HG03139 (cell line): Measurements from ENCODE around the gene KY.

ENCODE experiments used
- ATAC-seq: cut with Tn5 transposase; IDR thresholded peaks from one replicate; pipeline ENCODE4 v1.9.1; 2021; ENCODE audit not compliant: unreplicated experiment

The KY gene

DNA sequence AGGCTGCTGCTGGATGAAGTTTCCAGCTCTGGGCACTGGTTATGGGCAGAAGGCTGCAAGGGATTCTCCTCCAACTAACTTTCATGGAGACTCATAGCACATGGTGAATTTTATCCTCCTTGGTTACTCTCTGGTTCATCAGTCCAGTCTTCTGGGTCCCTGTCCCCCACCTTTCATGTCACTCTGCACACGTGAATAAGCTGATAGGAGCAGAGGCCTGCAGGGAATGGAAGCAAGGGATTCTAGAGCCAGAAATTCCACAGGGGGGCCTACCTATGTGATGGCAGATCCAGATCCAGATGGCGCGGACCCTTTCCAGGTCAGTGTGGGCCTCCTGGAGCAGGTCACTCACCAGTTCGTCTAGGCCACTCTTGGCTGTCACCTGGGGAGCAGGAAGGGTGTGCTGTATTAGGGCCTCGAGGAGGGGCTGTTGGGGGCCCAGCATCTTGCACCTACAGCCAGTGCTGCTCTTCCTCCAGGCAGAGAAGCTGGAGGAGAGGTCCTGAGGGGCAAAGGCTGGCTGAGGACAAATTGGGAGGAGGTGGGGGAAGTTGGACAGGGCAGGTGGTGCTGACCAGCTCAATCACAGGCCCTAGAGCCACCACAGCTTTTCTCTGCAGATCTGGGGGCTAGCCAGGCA is 30.2 kb downstream of the KY start:
- ATAC-seq = no peak

DNA sequence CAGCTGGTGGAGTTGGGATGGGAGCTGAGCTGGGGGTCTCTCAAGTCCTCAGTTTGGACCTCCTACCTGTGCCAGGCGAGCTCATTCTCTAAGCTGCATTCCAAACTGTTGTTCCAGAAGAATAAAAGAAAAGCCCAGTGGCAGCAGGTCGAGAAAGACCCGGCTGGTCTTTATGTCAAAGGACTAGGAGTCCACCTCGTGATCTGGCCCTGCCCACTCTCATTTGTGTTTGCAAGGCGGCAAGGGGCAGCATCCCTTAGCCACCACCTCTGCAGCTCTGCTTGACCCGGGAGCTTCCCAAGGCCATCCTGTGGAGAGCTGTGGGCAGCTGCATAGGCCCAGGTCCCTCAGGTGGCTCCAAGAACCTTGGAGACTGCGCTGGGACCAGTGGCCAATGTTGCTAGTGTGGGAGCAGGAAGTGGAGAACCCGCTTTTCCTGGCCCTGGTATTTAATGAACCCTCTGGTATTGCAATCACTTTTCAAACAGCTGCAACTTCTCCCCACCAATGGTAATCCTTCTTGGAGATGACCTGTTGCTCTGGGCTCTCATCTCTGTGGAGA is 30.9 kb downstream of the KY start:
- no peak for ATAC-seq

DNA sequence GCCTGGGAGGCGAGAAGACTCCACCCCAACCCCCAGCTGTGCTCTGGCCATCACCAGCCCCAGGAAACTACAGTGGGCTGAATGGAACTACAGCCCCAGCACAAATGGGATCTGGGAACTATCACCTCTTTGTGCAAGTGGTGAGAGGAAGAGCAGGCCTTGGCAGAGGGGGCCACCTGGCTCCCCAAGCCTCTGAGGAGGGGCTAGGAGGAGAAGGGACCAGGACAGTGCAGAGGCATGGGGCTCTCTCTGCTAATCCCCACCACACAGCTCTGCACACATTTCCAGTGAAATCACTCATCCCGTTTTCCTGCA is 31.6 kb downstream of the KY start:
- no peak for ATAC-seq

DNA sequence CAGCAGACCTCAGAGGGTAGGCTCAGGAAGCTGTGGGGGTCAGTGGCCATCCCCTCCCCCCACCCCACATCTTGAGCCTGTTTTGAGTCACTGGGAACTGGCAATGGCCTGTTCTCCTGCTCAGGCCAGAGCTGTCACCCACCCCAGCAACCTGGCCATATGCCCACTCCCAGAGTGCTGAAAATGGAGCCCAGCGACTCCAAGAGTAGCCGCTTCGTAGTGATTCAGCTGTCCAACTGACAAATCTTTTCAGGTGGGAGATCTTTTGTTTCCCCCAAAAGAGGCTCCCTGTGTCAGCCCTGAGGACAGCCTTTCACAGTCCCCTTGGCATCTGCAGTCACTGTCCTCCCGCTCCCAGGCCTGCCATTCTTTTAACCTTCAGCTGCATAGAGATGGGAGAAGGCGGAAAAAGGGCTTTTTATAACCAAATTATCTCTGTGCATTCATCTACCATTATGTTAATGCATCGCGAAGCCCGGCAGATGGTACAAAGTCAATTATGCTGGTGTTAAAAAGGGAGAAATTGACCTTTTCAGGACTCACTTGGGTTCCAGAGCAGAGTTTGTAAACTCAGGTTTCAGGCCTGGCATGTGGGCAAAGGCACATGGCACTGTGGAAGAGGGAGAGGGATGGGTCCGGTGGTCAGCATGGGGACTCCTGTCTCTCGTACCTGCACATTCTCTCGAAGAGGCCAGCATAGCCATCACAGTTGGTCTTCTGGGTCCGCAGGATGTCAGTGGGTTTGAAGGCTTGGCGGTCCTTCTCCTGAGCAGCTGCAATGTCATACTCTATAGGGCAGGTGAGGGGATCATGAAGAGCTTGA is 32.1 kb downstream of the KY start:
- no peak for ATAC-seq

DNA sequence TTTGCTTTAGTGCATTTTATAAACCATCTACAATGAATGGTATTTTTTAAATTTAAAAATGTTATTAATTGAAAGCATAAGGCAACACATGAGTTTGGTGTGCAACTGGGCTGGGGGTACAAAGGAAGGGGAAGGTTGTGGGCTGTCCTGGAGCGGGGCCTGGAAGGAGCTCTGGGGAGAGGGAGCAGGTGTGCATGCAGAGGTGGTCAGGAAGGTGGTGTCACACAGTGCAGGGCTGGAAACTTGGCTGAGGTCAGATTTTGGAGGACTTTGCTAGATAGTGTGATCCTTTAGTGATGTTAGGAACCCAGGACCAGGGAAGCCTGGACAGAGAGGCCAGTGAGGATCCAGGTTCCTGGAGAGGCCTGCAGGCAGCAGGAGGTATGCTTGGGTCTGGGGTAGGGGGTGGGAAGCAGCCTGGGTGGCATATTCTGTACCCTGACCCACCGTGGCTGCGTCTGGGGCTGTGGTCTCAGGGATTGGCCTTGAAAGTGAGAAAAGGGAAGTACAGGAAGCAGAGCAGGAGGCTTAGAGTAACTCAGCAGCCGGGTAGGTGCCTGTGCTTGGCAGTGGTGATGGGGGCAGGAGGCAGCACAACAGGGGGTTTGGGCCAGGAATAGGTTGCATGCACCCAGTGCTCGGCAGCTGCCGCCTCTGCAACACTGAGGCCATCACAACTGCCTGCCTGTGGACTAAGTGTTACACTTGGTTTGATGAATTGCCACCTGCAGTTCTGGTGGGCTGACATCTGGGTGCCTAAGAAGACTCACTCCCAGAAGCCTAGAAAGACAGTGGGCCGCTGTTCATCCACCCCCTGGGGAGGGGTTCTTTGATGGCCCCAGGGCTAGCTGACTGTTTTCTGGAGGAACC is 33.0 kb downstream of the KY start:
- no peak for ATAC-seq

DNA sequence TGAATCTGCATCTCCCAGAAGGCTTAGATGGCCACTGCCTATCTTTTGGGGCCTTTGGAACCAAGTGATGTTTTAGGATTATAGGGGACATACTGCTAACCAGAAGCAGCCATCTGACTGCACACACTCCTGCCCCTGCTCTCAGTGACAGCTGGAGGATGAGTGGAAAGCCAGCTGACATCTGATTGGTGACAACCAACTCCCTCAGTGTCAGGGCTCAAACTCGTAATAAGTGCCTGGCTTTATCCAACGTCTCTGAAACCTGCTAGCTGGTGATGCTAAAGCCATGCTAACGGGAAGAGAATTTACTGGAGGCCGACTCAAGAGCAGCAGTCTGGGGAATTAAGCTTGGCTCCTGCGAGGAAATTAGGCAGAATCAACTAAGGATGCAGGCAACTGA is 35.1 kb downstream of the KY start:
- ATAC-seq = no peak

DNA sequence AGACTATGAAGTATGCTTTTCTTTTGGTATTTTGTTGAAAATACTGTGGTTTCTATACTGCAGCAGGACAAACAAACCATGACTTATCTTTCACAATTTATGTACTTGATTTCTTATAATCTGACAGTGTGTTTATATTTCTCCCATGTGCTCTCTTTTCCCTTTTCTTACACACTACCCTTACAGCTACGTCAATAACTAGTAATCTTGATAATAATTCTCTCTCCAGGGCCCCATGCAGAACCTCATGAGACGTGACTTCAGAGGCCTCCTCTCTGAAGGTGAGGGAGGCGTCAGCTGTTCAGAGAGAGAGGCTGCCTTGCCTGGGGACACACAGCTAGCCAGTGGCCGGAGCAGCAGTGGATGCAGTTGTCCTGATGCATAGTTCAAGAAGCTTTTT is 35.9 kb downstream of the KY start:
- ATAC-seq = no peak

DNA sequence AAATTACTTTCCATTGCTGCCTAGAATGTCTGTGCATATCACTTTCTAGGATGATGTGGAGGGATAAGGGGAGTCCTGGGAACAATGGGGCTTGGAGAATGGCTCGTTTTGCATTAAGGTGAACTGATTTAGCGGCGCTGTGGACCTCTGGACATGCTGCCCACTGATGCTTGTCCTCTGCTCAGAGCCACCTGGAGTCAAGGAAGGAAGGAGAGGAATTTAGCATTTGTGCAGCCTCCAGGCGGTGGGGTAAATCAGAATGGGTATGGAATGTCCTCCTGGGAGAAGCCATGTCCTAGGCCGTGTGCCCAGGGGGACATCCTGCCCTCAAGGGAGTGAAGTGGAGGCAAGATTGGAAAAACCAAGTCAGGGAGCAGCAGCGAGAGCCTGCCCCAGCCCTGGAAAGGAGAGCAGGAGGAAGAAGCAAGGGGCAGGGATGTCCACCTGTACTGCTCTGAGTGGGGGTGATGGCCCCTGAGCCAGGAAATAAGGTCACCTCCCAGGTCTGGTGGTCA is 37.8 kb downstream of the KY start:
- no peak for ATAC-seq

DNA sequence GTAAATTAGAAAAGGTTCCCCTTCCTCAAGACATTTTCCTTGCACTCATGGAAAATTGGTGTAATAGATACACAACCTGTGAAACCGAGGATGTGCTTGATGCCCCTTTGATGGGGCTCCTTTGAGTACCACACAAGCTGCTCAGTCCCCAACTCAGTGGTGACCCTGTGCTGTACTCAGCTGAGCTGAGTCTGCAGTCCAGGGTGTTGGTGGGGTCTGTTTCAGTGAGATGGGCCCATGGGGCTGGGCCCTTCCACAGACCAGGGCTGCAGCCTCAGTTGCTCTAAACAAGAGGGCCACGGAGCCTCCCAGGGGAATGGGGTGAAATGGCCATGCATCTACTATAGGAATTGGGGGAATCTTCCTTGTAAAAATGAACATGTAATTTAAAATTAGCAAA is 39.3 kb downstream of the KY start:
- ATAC-seq = no peak

DNA sequence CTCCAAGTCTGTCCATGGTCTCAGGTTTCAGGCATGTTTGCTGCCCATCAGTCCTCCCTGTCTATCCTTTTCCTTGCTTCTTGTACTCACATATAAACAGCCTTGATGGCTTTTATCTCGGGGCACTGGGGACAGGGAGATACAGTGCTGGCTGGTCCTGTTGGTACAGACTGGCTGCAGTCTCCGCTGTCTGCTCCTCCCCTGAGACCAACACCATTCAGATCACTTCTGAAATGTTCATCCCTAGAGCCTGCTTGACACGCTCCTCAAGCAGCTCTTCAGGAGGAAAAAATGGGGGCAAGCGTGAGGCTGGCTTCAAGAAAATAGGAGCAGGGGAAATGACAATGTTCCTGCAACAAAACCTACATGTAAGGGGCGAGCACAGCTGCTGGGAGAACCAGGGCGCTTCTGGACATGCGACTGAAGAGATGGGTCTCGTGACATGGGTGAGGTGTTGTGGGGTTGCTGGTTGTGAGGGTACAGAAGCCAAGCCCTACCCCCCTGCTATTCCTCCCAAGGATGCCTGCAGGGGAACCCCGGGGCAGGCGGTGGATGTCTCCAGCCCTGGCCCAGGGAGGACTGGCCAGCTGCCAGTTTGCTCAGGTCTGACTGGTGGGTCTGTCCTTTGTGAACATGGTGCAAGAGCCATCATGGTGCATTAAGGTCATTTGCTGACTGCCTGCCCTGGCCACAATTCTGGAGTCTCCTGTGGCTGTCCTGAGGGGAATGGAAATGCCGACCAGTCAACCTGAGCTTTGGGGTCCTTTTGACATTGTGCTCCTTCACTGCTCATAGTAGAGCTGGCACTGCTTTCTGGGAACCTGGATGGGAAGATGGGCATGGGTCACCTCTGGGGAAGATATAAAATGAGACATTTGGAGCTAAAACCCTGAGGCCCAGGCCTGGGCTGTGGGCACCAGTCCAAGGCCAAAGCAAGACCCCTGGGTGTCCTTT is 40.1 kb downstream of the KY start:
- no peak for ATAC-seq

DNA sequence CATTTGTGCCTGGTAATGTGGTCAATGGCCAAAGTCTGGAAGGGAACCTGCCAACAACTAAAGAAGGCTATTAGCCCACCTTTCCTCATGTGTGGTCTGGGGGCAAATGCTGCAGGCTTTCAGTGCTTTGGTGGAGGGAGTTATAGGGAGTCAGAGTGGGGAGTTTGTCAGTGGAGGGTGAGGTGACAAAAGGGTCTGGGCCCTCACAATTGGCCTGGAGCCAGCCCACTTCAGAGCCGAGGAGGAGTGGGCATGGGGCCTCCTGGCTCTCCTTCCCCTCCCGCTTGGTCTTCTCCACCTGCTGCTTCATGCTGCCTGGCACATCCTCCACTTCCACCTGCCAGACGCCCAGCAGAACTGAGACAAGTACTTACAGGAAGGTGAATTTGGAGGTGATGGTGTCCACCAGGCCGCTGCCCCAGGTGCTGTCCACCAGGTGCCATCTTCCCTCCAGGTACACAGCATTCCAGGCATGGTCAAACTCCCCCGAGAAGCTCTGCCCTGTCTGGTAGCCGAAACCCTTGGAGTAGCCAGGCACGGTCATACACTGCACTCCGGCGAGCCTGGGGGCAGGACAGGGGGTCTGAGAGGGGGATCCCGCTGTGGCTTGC is 40.9 kb downstream of the KY start:
- ATAC-seq = no peak

DNA sequence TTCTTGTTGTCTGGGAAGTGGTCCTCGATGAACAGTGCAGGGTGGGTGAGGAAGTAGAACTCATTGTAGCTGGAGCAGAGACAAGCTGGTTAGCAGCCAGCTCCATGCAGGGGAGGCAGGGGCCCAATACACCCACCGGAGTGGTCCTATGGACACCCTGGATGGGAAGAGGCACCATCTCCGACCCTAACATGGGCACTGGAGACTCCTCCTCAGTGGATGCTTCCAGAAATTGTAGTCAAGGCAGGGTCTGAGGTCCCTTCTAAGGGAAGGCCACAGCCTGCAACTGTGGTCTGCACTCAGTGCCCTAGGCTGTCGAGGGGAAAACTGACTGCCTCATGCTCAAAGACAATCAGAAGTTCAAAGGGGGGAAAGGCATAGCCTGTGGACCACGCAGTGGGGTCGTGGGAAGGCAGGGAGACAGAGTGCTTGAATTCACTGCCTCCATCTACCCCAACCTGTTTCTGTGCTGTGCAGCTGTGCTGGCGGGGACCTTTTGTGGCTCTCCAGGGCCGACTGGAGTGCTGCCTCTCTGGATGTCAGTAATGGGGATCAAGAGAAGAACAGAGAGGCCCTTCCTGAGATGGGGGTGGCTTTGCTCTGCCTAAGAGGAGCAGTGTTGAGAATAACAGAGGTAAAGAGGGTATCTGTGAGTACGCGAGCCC is 41.9 kb downstream of the KY start:
- no peak for ATAC-seq

DNA sequence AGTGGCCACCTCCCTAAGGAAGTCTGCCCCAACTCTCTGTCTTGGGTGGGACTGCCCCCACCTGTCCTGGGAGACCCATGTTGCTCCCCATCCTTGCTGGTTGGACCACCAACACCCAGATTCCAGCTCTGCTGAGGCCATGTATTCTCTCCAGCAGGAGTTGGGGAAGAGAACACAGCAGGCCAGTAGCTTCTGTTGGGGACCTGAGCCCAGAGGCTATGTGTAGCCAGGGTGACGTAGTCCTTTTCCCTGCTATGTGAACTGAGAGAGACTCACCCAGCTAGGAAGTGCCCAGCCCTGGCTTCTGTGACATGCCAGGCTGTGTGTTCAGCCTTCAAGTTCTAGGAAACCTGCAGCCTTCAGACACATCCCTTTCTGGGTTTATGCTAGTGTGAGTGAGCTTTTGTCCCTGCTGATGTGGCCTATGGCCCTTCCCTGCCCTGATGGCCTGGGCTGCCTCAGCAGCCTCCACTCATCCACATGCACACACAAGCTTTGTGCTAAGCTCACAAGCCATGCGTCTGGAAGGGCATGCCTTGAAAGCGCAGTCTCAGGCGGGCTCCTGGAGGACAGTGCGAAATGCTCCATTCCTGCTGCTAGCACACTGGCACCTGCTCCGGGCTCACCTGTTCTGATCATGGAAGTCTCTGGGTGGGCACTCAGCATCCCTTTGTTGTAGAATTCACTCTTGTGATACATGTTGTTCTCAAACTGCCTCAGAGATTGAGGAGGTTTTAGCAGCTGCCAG is 42.6 kb downstream of the KY start:
- no peak for ATAC-seq

DNA sequence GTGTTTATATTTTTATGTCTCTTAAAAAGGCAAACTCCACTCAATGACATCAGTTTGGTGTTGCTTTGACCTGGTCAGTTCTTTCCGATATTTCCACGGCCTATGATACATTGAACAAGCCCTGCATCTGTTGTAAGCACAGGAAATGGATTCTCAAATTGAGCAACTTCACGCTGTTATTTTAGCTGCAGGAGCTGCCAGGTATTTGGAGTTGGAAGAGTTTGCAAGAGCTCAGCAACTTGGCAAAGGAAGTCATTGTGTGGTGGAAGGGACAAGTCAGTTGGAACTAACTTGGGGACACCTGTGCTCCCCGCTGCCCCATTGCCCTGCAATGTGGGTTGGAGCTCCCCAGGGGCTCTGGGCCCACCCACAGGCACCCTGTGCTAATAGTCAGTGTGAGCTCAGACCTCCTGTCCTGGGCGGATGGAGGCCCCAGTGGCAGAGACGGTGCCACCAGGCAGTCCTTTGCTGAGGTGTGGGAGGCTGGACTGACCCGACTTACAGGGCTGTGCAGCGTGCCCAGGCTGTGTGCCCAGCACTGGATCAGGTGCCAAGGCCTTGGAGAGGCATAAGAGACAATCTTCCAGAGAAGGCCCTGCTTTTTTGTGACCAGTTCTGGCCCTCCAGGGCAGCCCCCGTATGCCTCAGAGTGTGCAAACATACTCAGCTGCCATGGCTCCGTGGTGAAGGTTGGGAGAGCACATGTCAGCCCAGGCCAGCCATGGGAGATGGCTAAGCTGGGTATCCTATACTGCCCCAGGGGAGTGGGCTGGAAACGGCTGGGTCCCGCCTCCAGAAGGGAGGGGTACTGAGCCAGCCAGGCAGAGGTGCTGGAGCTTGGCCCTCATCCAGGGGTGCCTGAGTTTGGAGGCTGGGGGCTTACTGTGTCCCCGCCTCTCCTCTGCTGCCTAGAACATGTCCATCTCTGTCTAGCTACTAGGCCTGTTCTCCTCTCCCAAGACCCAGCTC is 43.5 kb downstream of the KY start:
- no peak for ATAC-seq

DNA sequence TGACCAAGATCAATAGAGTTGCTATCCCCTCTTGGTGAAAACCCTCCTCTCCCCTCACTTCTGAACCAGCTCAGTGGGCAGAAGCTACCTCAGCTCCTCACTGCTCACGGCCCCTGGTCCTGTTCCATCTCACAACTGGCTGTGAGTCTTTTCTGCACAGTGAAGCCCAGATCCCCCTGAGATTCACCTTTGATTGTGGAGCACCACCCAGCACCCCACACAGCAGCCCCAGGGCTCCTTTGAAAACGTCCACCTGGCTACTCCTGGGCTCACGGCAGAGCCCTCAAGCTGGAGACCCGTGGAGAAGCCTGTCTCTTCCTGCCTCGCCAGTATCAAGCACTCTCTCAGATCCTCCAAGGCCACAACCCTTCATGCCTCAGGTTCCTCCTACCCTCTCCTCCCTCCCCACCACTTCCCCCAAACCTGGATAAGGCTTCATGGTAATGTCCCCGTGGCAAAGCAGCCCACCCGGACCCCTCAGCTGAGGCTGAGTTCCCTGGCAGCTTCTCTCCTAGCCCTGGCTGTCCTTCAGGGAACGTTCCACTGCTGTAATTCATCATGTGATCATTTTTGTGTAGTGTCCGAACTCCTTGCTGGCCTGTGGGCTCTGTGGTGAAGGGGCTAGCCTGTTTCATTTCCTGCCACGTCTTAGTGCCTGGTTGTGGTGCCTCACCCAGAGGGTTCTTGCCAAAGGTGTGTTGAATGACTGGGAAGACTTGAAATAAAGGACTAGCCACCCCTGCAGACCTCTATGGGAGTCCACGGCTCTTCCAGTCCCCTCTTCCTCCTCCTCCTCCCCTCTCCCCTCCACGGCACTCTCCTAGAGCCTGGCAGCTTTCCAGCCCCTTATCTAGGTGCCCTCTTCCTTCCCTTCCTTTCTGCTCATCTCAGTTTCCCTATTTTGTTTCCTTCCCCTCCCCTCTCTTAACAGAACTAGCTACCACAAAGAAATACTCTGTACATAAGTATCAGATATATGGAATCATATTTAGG is 44.5 kb downstream of the KY start:
- ATAC-seq = no peak

DNA sequence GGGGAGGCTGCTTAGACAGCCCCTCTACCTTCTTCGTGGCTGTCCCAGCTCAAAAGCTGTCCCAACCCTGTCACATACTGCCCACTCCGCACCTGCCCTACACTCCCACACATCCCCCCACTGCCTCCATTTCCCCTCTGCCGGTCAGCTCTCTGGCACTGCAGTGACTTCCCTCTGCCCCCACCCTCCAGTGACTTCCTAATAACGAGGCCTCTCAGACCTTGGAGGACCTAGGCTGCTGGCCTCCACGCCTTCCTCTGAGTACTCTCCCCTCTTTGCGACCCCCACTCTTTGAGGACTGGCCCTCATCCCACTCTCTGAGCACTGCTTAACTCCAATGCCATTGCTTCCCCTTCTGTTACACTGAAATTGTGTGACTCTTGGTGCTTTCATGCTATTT is 45.3 kb downstream of the KY start:
- no peak for ATAC-seq
